Transverse colon (tissue), 3 donors: Measurements from ENCODE around the gene TMPRSS5.
"Not testable (repeated sequence)": the region's sequence is repeated elsewhere in the genome, so short reads cannot be mapped to it uniquely, and the experiment has no call there.

Experiments
- CTCF ChIP-seq, 5 experiments: fragments of 200-600 bp in 3 of 5; fragments of 450-650 bp in 2 of 5; sonication (generic) in 3 of 5; IDR thresholded peaks; 1 replicate in 2 of 5; 2 replicates in 3 of 5; pipeline ENCODE4 v1.5.1; 2016 to 2017; ENCODE audit warnings: antibody characterized with exemption in 5 of 5, inconsistent platforms in 3 of 5, mild to moderate bottlenecking in 2 of 5, moderate library complexity in 1 of 5
- POLR2A ChIP-seq: fragments of 450-650 bp; IDR thresholded peaks from one replicate; pipeline ENCODE4 v1.6.1; 2016; ENCODE audit warnings: antibody characterized with exemption, mild to moderate bottlenecking, moderate library complexity

- TF ChIP-seq POLR2A; CTCF (IDR thresholded peaks at IDR 0.05): not testable (repeated sequence)
Observed at GRCh38 chr11:113703551-113703950, 2.6 kb downstream of the TMPRSS5 start.
